ENCODE measurements around the gene GALR3. TPM values are rescaled to one million over a fixed set of nuclear protein-coding genes. Genes with fewer than 3 reads are reported as not detected.
A peak's percentile ranks its signal among the peaks of the same experiment; 100 is the strongest.

The GALR3 gene
- total and polyA plus RNA-seq, 2 of the 8 experiments (the other 6 are each of a cell fraction or from before 2014, with no cell fraction given), result 0.84 to 1.1 TPM

DNA sequence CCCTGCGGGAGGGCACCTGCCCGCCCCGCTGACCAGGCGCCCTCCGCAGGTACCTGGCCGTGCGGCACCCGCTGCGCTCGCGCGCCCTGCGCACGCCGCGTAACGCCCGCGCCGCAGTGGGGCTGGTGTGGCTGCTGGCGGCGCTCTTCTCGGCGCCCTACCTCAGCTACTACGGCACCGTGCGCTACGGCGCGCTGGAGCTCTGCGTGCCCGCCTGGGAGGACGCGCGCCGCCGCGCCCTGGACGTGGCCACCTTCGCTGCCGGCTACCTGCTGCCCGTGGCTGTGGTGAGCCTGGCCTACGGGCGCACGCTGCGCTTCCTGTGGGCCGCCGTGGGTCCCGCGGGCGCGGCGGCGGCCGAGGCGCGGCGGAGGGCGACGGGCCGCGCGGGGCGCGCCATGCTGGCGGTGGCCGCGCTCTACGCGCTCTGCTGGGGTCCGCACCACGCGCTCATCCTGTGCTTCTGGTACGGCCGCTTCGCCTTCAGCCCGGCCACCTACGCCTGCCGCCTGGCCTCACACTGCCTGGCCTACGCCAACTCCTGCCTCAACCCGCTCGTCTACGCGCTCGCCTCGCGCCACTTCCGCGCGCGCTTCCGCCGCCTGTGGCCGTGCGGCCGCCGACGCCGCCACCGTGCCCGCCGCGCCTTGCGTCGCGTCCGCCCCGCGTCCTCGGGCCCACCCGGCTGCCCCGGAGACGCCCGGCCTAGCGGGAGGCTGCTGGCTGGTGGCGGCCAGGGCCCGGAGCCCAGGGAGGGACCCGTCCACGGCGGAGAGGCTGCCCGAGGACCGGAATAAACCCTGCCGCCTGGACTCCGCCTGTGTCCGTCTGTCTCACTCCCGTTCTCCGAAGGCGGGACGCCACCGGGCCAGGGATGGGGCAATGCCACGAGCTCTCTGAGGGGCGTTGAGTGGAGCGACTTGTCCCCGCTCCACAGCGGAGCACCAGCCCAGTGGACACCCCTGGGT, 1.8 kb downstream of the GALR3 start:
- peak overlapping the region; percentile 91 for H3K18ac ChIP-seq (ENCODE audit: extremely low read depth, low read length)
- H3K79me1 ChIP-seq (ENCODE audit: low read depth, low read length), result no peaks in the 10 kb centered on the region
- no peak overlapping the region for H2BK20ac ChIP-seq (ENCODE audit: low read length)
- peak overlapping the region; percentile 96 for H4K91ac ChIP-seq (replicated peaks; ENCODE audit: insufficient read length, low read length)
- peak overlapping the region; percentile 88; the same call in 1 of the 2 replicates for H2BK15ac ChIP-seq (ENCODE audit: low read length)
- H3K4me2 ChIP-seq (ENCODE audit: insufficient read depth in 1 of 2, low read depth in 2 of 2, low read length in 2 of 2), result peak overlapping the region; percentile 51 to 75
- H3K4me1 ChIP-seq (replicated peaks in 1 of 4; ENCODE audit: control insufficient read depth in 3 of 4, insufficient read depth in 4 of 4, low read length in 3 of 4), result peaks cover 5 to 25% (median 15%) of the 10 kb centered on the region in 4 experiments
- peak overlapping the region; percentile 85; the same call in 1 of the 2 replicates for H2AFZ ChIP-seq (ENCODE audit: low read length)
- H3K23me2 ChIP-seq (ENCODE audit: low read depth, low read length), result peaks cover 8% of the 10 kb centered on the region
- H3K23ac ChIP-seq (ENCODE audit: insufficient read length), result no peak overlapping the region
- H3K9me3 ChIP-seq (ENCODE audit: insufficient read depth in 2 of 2, low read depth in 1 of 2, low read length in 1 of 2), result no peaks in the 10 kb centered on the region
- H3K27me3 ChIP-seq (replicated peaks in 1 of 4; ENCODE audit: control insufficient read depth in 3 of 4, extremely low read depth in 1 of 4, insufficient read depth in 3 of 4, low read length in 3 of 4), result peaks cover 8 to 30% (median 25%) of the 10 kb centered on the region in 4 experiments
- no peak overlapping the region for H3K56ac ChIP-seq (replicated peaks; ENCODE audit: insufficient read length, low read depth, low read length)
- peak overlapping the region; percentile 24 to 57 (median 44) for H3K4me3 ChIP-seq (ENCODE audit: extremely low read depth in 1 of 4, insufficient read depth in 2 of 4, low read depth in 3 of 4, low read length in 4 of 4)
- peaks cover 0 to 2% of the 10 kb centered on the region in 2 experiments for H4K20me1 ChIP-seq (replicated peaks in 1 of 2; ENCODE audit: control insufficient read depth in 1 of 2, insufficient read depth in 2 of 2, low read length in 2 of 2)
- no peaks in the 10 kb centered on the region for H3K79me2 ChIP-seq (ENCODE audit: control insufficient read depth in 1 of 2, insufficient read depth in 2 of 2, low read length in 2 of 2)
- H3K4ac ChIP-seq (replicated peaks; ENCODE audit: insufficient read length, low read depth, low read length), result no peak overlapping the region
- no peak overlapping the region for H2BK5ac ChIP-seq (ENCODE audit: low read depth, low read length)
- peak in 1 of 2 experiments; percentile 72 for DNase-seq (ENCODE audit: low read depth in 1 of 2, low spot score in 2 of 2)
- H2AK5ac ChIP-seq (ENCODE audit: low read depth, low read length), result no peak overlapping the region
- CTCF ChIA-PET (ENCODE audit: partially characterized antibody), result interaction anchor here (0.6 to 3.4 kb wide), 17 partner anchors 7 to 174 kb away, joined by 3 to 17 read pairs (median 3); partner anchors contain the start of genes C22orf23 and POLR2F
- no peaks in the 10 kb centered on the region for H3K36me3 ChIP-seq (ENCODE audit: control insufficient read depth in 2 of 4, insufficient read depth in 4 of 4, low read length in 3 of 4)
- peak overlapping the region; percentile 75 for H4K8ac ChIP-seq (ENCODE audit: extremely low read depth, insufficient read depth, low read length)
- peak overlapping the region in 3 of 4 experiments; percentile 34 to 63 (median 56); a peak in 5 of 7 replicates for H3K9ac ChIP-seq (replicated peaks in 1 of 4; ENCODE audit: extremely low read depth in 1 of 4, low read depth in 3 of 4, low read length in 3 of 4)
- no peak overlapping the region for H4K5ac ChIP-seq (ENCODE audit: insufficient read length, low read depth, low read length)
- H2BK120ac ChIP-seq (replicated peaks; ENCODE audit: low read depth, low read length), result no peak overlapping the region
- H2BK12ac ChIP-seq (ENCODE audit: low read depth, low read length), result peak overlapping the region; percentile 53; the same call in 1 of the 2 replicates
- POLR2A ChIA-PET (ENCODE audit: partially characterized antibody), result interaction anchor here (0.7 to 5.4 kb wide), 11 partner anchors 9 to 129 kb away, joined by 3 to 65 read pairs (median 4); partner anchors contain the start of genes ANKRD54, C22orf23, GCAT and POLR2F
- WGBS, 2 experiments (ENCODE audit: extremely low coverage in 1 of 2, insufficient coverage in 1 of 2, insufficient read length in 1 of 2, insufficient replicate concordance in 2 of 2, low coverage in 1 of 2, low lambda C conversion rate in 2 of 2, missing lambda C conversion rate in 1 of 2), result 8% methylated on average over 67 of the region's 135 CpGs; no CpG with 5 or more reads in 1 of the 2 experiments
- no peak overlapping the region for H3K27ac ChIP-seq (ENCODE audit: low read depth, low read length)
- no peak for FAIRE-seq
- no peak overlapping the region for H3K14ac ChIP-seq (ENCODE audit: insufficient read length)
- TF ChIP-seq SP1 (IDR thresholded peaks at IDR 0.05; ENCODE audit: low read depth, low read length) (no peak), JUND (IDR thresholded peaks at IDR 0.05; ENCODE audit: low read length) (no peak), TBP (IDR thresholded peaks at IDR 0.05; ENCODE audit: low read depth, low read length) (no peak), SIX5 (IDR thresholded peaks at IDR 0.05; ENCODE audit: low read depth, low read length) (no peak), POLR2A (IDR thresholded peaks at IDR 0.05; ENCODE audit: control extremely low read depth in 1 of 2, low read depth in 2 of 2, low read length in 2 of 2) (peak in 1 of 2 experiments; percentile 40; a peak in 1 of 3 replicates), KDM5A (IDR thresholded peaks at IDR 0.05; ENCODE audit: low read length) (no peak), TEAD4 (IDR thresholded peaks at IDR 0.05; ENCODE audit: low read depth, low read length) (peak; percentile 92), SUZ12 (IDR thresholded peaks at IDR 0.05; ENCODE audit: low read length) (peak; percentile 61; the same call in 1 of the 2 replicates)
- TF ChIP-seq, protein P1, sequence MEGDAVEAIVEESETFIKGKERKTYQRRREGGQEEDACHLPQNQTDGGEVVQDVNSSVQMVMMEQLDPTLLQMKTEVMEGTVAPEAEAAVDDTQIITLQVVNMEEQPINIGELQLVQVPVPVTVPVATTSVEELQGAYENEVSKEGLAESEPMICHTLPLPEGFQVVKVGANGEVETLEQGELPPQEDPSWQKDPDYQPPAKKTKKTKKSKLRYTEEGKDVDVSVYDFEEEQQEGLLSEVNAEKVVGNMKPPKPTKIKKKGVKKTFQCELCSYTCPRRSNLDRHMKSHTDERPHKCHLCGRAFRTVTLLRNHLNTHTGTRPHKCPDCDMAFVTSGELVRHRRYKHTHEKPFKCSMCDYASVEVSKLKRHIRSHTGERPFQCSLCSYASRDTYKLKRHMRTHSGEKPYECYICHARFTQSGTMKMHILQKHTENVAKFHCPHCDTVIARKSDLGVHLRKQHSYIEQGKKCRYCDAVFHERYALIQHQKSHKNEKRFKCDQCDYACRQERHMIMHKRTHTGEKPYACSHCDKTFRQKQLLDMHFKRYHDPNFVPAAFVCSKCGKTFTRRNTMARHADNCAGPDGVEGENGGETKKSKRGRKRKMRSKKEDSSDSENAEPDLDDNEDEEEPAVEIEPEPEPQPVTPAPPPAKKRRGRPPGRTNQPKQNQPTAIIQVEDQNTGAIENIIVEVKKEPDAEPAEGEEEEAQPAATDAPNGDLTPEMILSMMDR (IDR thresholded peaks at IDR 0.05; ENCODE audit: control extremely low read depth in 1 of 3, insufficient read depth in 1 of 3, low read depth in 1 of 3, low read length in 3 of 3), result peak; percentile 55 to 78 (median 58)

Measured in H1 (cell line).